HG02678 (cell line): Measurements from ENCODE around the gene FHIT.
"Not testable (repeated sequence)": the region's sequence is repeated elsewhere in the genome, so short reads cannot be mapped to it uniquely, and the experiment has no call there.

Experiments used
- ATAC-seq: cut with Tn5 transposase; IDR thresholded peaks from one replicate; pipeline ENCODE4 v1.9.1; 2021; ENCODE audit warnings: mild to moderate bottlenecking, moderate library complexity; ENCODE audit not compliant: unreplicated experiment

The FHIT gene

GRCh38 chr3:60742606-60743145 lies 508.6 kb downstream of the FHIT start:
- no peak for ATAC-seq

GRCh38 chr3:60737633-60738399 lies 513.4 kb downstream of the FHIT start:
- no peak for ATAC-seq

- no peak for ATAC-seq
Measured at GRCh38 chr3:60730371-60730770, 520.9 kb downstream of the FHIT start.

DNA sequence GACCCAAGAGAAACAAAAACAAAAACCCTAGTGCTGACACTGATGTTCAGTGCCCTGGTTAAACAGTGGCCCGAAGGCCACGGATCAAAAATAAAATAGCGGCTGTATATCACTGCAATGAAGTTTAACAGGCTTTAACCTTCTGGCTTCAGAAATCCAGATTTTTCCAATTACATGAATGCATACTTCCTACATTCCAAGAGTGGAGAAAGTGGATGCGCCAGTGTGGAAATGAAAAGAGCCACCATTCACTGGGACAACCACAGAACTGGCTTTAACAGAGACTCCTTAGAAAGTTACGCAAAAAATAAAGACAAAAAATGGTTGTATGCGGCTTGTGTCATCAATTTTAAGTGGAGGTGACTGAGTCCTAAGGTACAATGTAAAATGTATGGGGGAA lies 522.2 kb downstream of the FHIT start:
- no peak for ATAC-seq

DNA sequence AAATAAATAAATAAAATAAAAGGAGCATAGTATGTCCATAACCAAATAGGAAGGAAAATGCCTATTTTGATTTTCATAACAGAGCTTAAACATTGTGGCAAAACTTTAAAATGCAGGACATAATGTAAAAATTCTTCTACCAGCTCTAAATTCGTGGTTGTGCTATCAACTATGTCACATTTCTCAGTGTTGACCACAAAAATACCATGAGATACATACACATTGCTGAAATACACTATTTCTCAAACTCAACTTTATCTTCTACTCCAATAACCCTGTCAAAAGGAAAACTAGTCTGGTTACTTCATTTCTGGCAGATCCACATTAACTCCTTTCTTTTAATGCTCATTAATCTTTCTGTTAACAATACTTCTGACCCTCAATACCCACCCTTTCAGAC lies 523.2 kb downstream of the FHIT start:
- no peak for ATAC-seq

GRCh38 chr3:60720736-60721135 lies 530.5 kb downstream of the FHIT start:
- no peak for ATAC-seq

- no peak for ATAC-seq
Measured at GRCh38 chr3:60716573-60716972, 534.7 kb downstream of the FHIT start.

- no peak for ATAC-seq
Measured at GRCh38 chr3:60708191-60708975, 542.9 kb downstream of the FHIT start.

GRCh38 chr3:60707452-60708020 lies 543.7 kb downstream of the FHIT start:
- ATAC-seq: no peak

GRCh38 chr3:60703956-60704736 lies 547.1 kb downstream of the FHIT start:
- no peak for ATAC-seq

GRCh38 chr3:60703008-60703407 lies 548.2 kb downstream of the FHIT start:
- ATAC-seq: no peak

DNA sequence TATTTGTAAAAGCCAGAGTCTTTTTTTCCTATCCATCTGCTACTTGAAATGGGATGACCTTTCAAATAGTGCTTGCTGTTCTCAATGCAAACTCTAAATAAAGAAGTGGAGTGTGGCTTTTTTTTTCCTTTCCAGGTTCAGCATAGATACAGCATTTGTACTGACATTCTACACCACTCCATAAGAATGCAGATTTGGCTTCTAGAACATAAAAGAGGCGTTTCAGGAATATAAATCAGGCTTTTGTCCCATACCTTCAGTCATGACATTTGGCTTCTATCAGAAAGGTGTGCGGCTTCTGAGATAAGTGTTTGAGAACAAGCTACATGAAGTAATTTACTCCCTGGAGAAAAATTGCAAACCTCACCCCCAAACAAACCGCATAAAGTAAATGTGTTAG lies 553.1 kb downstream of the FHIT start:
- no peak for ATAC-seq

DNA sequence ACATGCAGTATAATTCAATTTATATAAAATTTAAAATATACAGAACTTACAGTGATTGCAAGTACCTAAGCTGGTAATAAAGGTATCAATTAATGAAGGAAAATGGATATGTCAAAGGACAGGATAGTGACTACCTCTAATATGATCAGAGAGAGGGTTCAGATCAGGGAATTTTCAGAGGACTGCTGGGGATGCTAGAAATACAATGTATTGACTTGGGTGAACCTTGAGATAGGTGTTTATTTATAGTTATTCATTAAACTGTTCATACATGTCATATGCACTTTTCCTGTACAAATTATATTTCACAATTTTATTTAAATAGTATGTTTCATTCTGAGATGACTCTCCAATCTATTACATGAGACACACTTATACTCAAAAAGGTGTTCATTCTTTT lies 554.1 kb downstream of the FHIT start:
- no peak for ATAC-seq

DNA sequence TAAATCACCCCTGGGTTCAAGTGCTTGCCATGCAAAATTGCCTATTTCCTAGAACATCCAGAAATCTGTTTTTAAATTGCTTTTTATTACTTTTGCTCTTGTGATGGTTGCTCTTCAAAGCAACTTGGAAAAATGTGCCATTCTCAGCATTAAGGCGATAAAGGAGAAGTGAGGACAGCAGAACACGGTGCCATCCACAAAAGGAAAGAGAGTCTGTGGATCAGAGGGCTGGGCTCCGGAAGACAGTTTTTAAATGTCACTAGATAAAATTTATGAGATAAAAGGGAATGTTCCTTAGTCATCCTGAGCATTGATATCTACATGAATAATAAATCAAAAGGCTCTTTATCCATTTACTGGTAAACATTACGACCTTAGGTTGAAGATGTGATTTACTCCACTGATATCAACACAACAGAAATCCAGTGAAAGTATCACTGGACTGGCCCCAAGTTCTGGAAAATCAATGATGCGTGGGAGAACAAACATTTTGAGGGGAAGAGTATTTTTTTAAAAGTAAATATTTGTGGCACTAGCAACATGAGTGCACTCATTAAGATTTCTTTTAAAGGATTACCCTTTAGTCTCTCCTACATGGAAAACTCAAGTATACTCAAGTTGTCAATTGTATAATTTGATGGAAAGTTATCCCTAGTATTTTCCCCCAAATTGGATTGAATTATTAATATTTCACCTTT lies 554.7 kb downstream of the FHIT start:
- no peak for ATAC-seq

DNA sequence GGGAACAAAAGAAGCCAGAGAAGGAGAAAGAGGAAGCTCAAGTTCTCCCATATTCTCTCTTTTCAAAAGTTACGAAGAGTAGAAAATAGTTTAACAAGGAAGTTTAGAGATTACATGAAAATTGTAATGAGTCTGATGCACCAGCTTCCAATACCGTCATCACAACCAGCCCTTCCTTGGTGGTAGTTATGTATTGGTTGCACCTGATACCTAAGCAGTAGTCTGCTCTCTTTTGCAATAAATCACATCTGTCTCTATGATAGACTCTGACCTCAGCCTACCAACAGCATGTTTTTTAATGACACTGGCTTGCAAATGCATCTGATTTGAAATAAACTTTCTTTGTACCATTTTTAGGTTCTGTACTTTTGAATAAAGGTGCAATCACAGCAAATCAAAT lies 575.8 kb downstream of the FHIT start:
- no peak for ATAC-seq

- ATAC-seq: no peak
Measured at GRCh38 chr3:60674870-60675269, 576.4 kb downstream of the FHIT start.

DNA sequence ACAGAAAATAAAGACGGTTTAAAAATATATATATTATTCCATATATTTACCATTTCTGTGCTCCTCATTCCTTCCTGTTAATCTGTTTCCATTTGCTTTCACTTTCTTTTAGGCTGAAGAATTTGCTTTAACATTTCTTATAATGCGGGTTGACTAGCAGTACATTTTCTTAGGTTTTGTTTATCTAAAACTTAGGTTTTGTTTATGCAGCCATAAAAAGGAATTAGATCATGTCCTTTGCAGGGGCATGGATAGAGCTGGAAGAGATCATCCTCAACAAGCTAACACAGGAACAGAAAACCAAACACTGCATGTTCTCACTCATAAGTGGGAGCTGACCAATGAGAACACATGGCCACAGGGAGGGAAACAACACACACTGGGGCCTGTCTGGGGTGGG lies 578.1 kb downstream of the FHIT start:
- ATAC-seq: no peak

DNA sequence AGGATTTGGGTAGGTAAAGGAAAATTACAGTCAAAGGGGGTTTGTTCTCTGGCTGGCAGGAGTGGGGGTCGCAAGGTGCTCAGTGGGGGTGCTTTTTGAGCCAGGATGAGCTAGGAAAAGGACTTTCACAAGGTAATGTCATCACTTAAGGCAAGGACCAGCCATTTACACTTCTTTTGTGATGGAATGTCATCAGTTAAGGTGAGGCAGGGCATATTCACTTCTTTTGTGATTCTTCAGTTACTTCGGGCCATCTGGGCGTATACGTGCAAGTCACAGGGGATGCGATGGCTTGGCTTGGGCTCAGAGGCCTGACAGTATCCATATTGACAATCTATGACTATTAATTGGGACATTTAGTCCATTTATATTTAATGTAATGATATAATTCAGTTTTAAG lies 578.9 kb downstream of the FHIT start:
- not testable (repeated sequence) for ATAC-seq

- ATAC-seq: no peak
Measured at GRCh38 chr3:60669636-60670035, 581.6 kb downstream of the FHIT start.

- ATAC-seq: no peak
Measured at GRCh38 chr3:60660026-60660425, 591.2 kb downstream of the FHIT start.
